ENCODE measurements around the gene FLRT1.

The FLRT1 gene

DNA sequence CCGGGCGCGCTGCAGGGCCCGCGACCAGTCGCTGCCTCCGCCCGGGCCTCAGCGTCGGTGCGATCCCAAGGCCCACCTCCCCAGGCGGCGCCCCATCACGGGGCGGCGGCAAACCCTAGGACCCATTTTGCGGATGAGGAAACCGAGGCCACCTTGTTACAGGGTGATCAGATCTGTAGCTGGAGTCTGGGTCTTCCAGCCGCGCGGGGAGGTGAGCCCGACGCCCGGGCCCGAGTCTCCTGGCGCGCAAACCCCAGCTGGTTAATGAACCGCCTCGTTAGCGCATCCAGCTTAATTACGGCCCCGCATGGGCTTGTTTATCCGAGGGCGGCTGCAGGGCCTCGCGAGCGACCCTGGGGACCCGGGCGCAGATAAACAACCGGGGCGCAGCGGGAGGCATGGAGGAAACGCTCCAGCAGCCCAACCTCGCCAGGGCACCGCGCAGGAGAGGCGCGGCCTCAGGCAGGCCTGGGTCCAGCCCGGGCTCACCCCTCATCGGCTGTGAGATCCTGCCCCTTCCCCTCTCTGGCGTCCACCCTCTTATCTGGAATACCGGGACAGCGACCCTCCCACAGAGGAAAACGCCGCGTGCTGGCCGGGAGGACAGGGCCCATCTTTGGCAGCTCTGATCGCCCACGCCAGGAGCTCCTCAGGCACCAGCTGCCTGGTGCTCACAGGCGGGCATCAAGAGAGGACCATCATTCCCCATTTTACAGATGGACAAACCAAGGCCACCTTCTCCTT lies 34.8 kb upstream of the FLRT1 start:
- TF ChIP-seq, protein P1, sequence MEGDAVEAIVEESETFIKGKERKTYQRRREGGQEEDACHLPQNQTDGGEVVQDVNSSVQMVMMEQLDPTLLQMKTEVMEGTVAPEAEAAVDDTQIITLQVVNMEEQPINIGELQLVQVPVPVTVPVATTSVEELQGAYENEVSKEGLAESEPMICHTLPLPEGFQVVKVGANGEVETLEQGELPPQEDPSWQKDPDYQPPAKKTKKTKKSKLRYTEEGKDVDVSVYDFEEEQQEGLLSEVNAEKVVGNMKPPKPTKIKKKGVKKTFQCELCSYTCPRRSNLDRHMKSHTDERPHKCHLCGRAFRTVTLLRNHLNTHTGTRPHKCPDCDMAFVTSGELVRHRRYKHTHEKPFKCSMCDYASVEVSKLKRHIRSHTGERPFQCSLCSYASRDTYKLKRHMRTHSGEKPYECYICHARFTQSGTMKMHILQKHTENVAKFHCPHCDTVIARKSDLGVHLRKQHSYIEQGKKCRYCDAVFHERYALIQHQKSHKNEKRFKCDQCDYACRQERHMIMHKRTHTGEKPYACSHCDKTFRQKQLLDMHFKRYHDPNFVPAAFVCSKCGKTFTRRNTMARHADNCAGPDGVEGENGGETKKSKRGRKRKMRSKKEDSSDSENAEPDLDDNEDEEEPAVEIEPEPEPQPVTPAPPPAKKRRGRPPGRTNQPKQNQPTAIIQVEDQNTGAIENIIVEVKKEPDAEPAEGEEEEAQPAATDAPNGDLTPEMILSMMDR (conservative IDR thresholded peaks at IDR 0.05; ENCODE audit: low read length), result no peak
- DNase-seq (ENCODE audit: low read depth), result no peak
- peak overlapping the region; percentile 29 for H3K4me3 ChIP-seq (ENCODE audit: low read length)

DNA sequence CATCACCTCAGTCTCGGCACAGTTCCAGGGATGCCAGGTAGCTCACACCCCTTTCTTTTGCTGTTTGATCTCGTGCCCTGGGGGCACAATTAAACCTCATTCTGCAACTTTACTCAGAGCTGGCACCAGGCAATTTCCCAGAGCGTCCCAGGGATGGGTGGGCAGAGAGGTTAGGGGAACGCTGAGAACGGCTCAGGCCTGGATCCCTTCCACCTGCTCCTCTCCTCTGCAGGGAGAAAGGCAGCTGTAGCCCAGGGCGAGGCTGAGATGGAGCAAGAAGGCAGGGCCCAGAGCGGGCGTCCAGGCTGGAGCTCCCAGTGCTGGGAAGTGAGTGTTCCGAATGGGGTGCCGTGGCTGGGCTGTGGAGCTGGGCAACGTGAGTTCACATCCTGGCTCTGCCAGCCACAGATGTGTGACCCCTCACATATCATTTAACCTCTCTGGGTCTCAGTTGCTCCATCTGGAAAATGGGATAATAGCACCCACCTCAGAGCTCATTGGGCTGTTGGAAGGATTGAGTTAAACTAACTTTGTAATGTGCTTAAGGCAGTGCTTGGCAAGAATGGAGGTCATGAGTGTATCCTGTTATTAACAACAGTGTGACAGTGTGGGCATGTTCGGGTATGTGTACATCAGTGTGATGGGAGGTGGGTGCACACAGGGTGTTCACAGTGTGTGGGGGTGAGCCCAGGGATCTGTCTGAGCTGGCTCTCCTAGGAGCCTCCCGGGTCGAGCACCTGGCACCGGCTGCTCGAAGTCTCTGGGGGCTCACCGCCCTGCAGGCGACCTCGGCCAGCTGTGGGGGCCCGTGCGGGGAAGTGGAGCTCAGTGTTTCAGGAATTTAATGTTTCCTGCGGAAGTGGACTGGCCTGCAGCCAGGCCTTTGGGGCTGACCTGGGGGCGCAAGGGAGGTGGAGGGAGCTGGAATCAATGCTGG lies 34.0 kb upstream of the FLRT1 start:
- no peak overlapping the region for H3K4me3 ChIP-seq (ENCODE audit: low read length)
- no peak for DNase-seq (ENCODE audit: low read depth)

DNA sequence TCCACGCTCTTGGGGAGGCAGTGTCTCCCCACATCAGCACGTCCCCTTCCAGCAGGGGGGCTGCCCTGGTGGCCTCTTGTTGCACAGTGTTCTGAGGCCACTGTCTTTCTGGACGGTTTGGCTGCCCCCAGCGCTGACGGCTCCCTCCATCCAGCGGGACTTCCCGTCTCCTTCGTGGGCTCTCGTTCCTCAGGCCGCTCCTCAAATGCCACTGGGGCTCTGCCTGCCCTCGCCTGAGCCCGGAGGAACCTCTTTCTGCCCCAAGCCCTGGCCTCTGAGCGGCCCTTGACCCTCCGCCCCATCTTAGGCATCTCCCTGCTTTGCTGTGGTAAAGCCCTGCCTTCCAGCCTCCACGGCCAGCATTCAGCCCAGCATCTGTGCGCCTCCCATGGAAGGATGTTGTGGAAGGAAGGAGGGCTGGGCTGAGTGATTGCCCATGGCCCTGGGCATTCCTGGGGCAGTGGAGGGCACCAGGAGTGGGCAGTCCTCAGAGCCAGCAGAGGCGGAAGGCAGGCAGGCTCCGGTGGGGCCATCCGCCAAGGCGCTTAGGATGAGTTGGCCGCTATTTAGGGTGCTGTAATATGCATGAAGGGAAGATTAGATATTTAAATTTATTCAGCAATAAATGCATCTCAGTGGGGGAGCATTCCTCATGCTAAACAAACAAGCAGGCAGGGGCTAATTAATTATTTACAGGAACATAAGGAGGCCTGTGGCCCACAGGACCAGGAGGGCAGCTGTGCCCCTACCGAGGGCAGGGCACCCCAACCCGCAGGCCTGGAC lies 31.7 kb upstream of the FLRT1 start:
- no peak overlapping the region for H3K4me3 ChIP-seq (ENCODE audit: low read length)
- TF ChIP-seq, protein P1 (conservative IDR thresholded peaks at IDR 0.05; ENCODE audit: low read length), result no peak
- no peak for DNase-seq (ENCODE audit: low read depth)

More for the DNA sequence above, 34.0 kb upstream of the FLRT1 start:
- TF ChIP-seq, protein P1 (conservative IDR thresholded peaks at IDR 0.05; ENCODE audit: low read length), result no peak

DNA sequence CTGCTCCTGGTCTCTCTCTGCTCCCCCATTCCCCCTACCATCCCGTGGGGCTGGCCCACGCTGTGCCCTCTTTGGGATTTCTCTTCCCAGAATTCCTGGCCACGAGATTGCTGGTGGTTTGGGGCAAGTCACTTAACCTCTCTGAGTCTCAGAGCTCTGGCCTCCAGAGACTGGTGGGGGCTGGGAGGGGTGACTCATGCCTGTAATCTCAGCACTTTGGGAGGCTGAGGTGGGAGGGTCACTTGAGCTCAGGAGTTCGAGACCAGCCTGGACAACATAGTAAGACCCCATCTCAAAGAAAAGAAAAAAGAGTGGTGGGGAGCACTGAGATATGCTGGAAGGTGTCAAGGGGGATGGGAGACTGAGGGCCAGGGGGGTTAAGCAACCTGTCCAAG lies 31.1 kb upstream of the FLRT1 start:
- no peak for DNase-seq (ENCODE audit: low read depth)
- no peak overlapping the region for H3K4me3 ChIP-seq (ENCODE audit: low read length)
- TF ChIP-seq, protein P1 (conservative IDR thresholded peaks at IDR 0.05; ENCODE audit: low read length), result no peak

DNA sequence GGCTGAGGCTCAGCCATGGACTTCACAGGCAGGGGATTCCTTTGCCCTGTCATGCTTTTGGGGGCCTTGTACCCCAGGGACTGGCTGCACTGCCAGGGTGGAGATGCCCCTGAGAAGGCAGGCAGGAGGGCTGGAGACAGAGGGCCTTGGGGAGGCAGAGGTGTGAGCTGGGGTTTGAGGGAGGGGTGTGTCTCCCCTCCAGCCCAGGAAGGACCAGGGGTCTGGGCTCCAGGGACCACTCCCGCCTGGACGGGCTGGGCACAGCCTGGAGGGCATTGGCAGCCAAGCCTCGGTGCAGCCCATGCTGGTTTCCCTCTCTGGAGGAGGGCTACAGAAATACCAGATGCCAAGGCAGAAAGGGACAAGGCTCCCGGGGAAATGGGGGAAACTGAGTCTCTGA lies 30.0 kb upstream of the FLRT1 start:
- H3K4me3 ChIP-seq (ENCODE audit: low read length), result no peak overlapping the region
- TF ChIP-seq, protein P1 (conservative IDR thresholded peaks at IDR 0.05; ENCODE audit: low read length), result no peak
- no peak for DNase-seq (ENCODE audit: low read depth)

DNA sequence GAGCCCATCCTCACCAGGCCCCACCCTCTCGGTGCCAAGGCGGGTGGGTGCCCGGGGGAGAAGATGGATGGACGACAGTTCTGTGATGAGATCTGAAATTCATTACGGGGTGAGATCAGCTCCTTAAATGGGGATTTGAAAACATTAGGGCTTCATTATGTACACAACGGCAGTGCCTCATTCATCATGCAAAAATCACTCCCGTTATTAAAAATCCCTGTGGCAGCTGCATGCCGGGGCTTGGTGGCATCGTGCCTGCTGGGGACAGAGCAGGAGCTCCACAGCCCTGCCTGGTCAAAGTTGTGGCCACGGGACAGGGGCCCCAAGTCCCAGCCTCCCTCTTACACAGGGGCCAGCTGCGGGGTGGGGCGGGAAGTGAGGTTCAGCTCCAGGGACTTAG lies 29.3 kb upstream of the FLRT1 start:
- TF ChIP-seq, protein P1 (conservative IDR thresholded peaks at IDR 0.05; ENCODE audit: low read length), result no peak
- no peak for DNase-seq (ENCODE audit: low read depth)
- no peak overlapping the region for H3K4me3 ChIP-seq (ENCODE audit: low read length)

Measured in AG10803 (cell line).